Heart left ventricle (tissue), 16 donors: ENCODE data around the gene USP32. TPM values are rescaled to one million over a fixed set of nuclear protein-coding genes. Genes with fewer than 3 reads are reported as not detected.
"Not testable (repeated sequence)": the region's sequence is repeated elsewhere in the genome, so short reads cannot be mapped to it uniquely, and the experiment has no call there.

Experiments used
- ATAC-seq, 4 donors: fragments of 200-7000 bp; cut with Tn5 transposase; one replicate each; pipeline ENCODE4 v1.9.1; 2020 to 2022; ENCODE audit warnings: moderate library complexity in 4 of 4, mild to moderate bottlenecking in 3 of 4, moderate number of reproducible peaks in 1 of 4
- DNase-seq, 5 donors: peaks; one replicate each; pipeline ENCODE4 v3.0.0-alpha.2; 2020
- H3K27ac ChIP-seq, 12 donors: fragments of 200-600 bp; sonication (generic) in 4 of 12; one replicate each; pipeline versions ENCODE4 v1.5.0 to v1.8.0; 2016 to 2022; ENCODE audit warnings: mild to moderate bottlenecking in 2 of 12
- H3K27me3 ChIP-seq, 9 donors: fragments of 200-600 bp; sonication (generic) in 2 of 9; one replicate each; pipeline versions ENCODE4 v1.5.1 to v1.8.0; 2016 to 2022; ENCODE audit warnings: mild to moderate bottlenecking in 3 of 9
- H3K36me3 ChIP-seq, 9 donors: fragments of 200-600 bp; sonication (generic) in 2 of 9; one replicate each; pipeline versions ENCODE4 v1.5.0 to v1.8.0; 2018 to 2022; ENCODE audit warnings: mild to moderate bottlenecking in 2 of 9
- H3K4me1 ChIP-seq, 12 donors: fragments of 200-600 bp; sonication (generic) in 4 of 12; one replicate each; pipeline versions ENCODE4 v1.5.0 to v1.8.0; 2016 to 2022; ENCODE audit warnings: mild to moderate bottlenecking in 3 of 12
- H3K4me3 ChIP-seq, 12 donors: fragments of 200-600 bp; sonication (generic) in 4 of 12; one replicate each; pipeline versions ENCODE4 v1.5.0 to v1.8.0; 2017 to 2022; ENCODE audit warnings: mild to moderate bottlenecking in 9 of 12, moderate library complexity in 4 of 12
- H3K9me3 ChIP-seq, 12 donors: fragments of 200-600 bp; sonication (generic) in 4 of 12; one replicate each; pipeline versions ENCODE4 v1.5.0 to v1.8.0; 2016 to 2022; ENCODE audit warnings: mild to moderate bottlenecking in 1 of 12
- POLR2A ChIP-seq, 2 donors: fragments of 450-650 bp; IDR thresholded peaks; one replicate each; pipeline ENCODE4 v1.6.1; 2017; ENCODE audit warnings: antibody characterized with exemption in 2 of 2, mild to moderate bottlenecking in 2 of 2, moderate library complexity in 2 of 2
- WGBS, 4 donors: extraction: QIAGEN DNeasy Blood & Tissue Kit in 2 of 4; methylation state at CpG; one replicate each; pipeline versions ENCODE4 v1.1.5 to v1.1.7; 2013 to 2018; 5-methylcytosine and 5-hydroxymethylcytosine counted together
- intact Hi-C, 10 donors: fragments of 100-400 bp; cut with DNase I; formaldehyde crosslinking; loops; one replicate each; pipeline versions ENCODE4 v1.11.1 to v1.14.2; 2022
- polyA plus RNA-seq, 2 donors: library from polyadenylated mRNA; stranded (reverse); fragments of 200-250 nt; gene quantifications; one replicate each; pipeline ENCODE4 v1.2.3, GENCODE V29; 2013
- total RNA-seq, 9 donors: library from RNA; depleted of rRNA in 2 of 9; stranded (reverse); fragments of >200 nt in 2 of 9; fragmentation: NEBNext Ultra II Directional in 3 of 9; extraction: Animal tissue kit (Norgen Biotek cat#: 25700) in 3 of 9; gene quantifications; one replicate each; pipeline versions ENCODE4 v1.1.0 to v1.2.4, GENCODE V29; 2016 to 2023
- TF ChIP-seq, protein P1 (sequence below), 12 donors: fragments of 200-600 bp; sonication (generic) in 4 of 12; IDR thresholded peaks; one replicate each; pipeline versions ENCODE4 v1.5.0 to v1.8.0; 2018 to 2022; ENCODE audit warnings: antibody characterized with exemption in 12 of 12, mild to moderate bottlenecking in 5 of 12
- donor health status: ischemic (EF 13 %, LVEDD 7.1; RV severe dilation, severe dysfunction).
- donor health status: healthy with polysubstance abuse.
- donor health status: DM: no; HTN: yes; CAD: no.
- donor health status: DM: no; HTN: no; CAD: no.
- donor health status: ischemic (EF 25% LVEDD 6.9; RV normal size, moderate dysfunction).
- donor health status: ischemic (EF 25% LVEDD 5.7; RV mildly dilated, moderate dysfunction).
- donor health status: healthy.
- donor health status: DM: yes; HTN: yes; CAD: no.
- donor health status: ischemic (EF 35%, LVEDD 5.7; RV mildly dilated, moderate dysfunction).
- donor health status: nonischemic (EF 11% LVEDD 7.7; RV severe dilation, severe dysfunction).
- donor health status: DM: yes; HTN: yes; CAD: no.
- donor health status: PGD.
- donor health status: ischemic (EF 29% LVEDD 5.4; RV normal size, mild dysfunction).
- donor health status: nonischemic (EF 23%, LVEDD 6.1; RV moderate dilation, normal function).

The USP32 gene
- total and polyA plus RNA-seq, 11 donors, result 9.8 to 50.0 (median 30.3) TPM

DNA sequence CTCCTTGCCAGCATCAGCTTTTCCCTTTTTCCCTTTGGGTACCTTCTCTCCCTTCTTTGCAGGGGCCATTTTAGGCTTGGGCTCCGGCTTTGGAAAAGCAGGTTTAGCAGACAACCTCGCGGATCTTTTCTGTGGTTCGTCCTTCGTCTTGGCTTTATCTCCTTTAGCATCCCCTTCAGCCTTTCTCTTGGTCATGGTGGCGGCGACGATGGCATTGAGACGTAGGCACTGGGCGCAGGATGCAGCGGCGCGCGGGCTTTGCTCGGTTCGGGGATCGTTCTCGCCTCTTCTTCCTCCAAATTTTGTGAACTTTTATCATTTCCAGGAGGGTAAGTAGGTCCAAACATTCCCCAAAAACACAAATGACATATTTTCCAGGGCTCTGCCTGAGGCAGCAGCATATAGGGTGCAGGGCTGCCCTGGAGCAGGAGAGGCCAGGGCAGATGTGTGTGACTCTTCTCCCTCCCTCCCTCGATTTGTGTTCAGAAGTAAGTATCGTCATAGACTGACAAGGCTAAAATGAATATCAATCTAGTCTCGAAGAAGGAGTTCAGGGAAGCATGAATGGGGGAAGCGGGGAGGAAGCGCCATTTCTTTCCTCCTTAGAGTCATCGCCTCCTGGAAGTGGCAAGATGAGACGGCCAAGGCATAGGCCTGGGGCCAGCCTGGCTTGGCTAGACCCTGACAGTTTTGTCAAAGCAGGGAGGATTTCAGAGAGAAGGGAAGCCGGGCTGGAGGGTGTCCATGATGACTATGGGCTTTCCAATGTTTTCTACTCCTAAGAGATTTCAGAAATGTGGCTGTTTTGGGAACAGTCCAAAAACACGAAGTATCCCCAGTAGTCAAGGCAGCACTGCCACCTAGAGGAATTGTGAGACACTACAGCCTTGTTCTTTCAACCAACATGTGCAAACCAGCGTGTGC, 43.6 kb upstream of the USP32 start:
- 68 to 74% (median 72%) methylated on average over 28 of the region's 28 CpGs for WGBS, 4 donors
- Histone ChIP-seq H3K36me3 (no peaks in the 10 kb centered on the region), H3K9me3 (no peaks in the 10 kb centered on the region), H3K27ac (peak overlapping the region in 2 of 12 donors; percentile 20 to 40), H3K4me1 (peaks cover 0 to 12% (median 1%) of the 10 kb centered on the region in 12 donors), H3K4me3 (peak overlapping the region in 2 of 12 donors; percentile 6 to 38), H3K27me3 (no peaks in the 10 kb centered on the region)
- DNase-seq (peak; percentile 60 to 79 (median 67)), ATAC-seq (peak; percentile 79 to 87 (median 81))
- TF ChIP-seq, protein P1, sequence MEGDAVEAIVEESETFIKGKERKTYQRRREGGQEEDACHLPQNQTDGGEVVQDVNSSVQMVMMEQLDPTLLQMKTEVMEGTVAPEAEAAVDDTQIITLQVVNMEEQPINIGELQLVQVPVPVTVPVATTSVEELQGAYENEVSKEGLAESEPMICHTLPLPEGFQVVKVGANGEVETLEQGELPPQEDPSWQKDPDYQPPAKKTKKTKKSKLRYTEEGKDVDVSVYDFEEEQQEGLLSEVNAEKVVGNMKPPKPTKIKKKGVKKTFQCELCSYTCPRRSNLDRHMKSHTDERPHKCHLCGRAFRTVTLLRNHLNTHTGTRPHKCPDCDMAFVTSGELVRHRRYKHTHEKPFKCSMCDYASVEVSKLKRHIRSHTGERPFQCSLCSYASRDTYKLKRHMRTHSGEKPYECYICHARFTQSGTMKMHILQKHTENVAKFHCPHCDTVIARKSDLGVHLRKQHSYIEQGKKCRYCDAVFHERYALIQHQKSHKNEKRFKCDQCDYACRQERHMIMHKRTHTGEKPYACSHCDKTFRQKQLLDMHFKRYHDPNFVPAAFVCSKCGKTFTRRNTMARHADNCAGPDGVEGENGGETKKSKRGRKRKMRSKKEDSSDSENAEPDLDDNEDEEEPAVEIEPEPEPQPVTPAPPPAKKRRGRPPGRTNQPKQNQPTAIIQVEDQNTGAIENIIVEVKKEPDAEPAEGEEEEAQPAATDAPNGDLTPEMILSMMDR (IDR thresholded peaks at IDR 0.05), result peak; percentile 83 to 98 (median 92)
- no peak for TF ChIP-seq POLR2A (IDR thresholded peaks at IDR 0.05)
- intact Hi-C loops, result loop anchor here in 8 of 10 donors (1.0 to 10.0 kb wide), 8 partner anchors 199 to 331 kb away; partner anchors contain the start of gene CA4 (in 1 of the 8)

DNA sequence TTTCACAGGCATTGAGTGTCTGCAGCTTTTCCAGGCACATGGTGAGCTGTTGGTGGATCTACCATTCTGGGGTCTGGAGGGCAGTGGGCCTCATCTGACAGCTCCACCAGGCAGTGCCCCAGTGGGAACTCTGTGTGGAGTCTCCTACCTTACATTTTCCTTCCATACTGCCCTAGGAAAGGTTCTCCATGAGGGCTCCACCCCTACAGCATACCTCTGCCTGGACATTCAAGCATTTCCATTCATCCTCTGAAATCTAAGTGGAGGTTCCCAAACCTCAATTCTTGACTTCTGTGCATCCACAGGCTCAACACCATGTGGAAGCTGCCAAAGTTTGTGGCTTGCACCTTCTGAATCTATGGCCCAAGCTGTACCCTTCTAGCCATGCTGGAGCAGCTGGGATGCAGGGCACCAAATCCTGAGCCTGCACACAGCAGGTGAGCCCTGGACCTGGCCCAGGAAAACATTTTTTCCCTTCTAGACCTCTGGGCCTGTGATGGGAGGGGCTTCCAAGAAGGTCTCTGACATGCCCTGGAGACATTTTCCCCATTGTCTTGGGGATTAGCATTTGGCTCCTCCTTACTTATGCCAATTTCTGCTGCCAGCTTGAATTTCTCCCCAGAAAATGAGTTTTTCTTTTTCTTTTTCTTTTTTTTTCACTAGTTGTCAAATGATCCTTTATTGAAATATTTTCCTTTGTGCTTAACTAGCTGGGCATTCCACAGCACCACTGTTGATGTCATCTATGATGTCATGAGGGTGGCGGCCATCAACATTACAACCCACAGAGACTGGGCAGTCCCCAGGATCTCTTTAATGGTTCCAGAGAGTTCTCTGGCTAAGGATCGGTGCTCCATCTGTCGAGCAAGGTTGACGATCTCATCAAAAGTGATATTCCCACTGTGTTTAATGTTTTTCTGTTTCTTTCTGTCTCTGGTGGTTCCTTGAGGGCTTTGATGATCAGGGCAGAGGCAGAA, 41.4 kb upstream of the USP32 start:
- not testable (repeated sequence) for ATAC-seq, H3K27ac ChIP-seq, H3K4me3 ChIP-seq, H3K9me3 ChIP-seq, H3K4me1 ChIP-seq, H3K27me3 ChIP-seq, H3K36me3 ChIP-seq, DNase-seq
- intact Hi-C loops, result loop anchor here in 9 of 10 donors (5.0 to 10.0 kb wide), 8 partner anchors 199 to 329 kb away; partner anchors contain the start of gene CA4 (in 1 of the 9)
- WGBS, 4 donors, result 80 to 94% (median 92%) methylated on average over 4 of the region's 4 CpGs

DNA sequence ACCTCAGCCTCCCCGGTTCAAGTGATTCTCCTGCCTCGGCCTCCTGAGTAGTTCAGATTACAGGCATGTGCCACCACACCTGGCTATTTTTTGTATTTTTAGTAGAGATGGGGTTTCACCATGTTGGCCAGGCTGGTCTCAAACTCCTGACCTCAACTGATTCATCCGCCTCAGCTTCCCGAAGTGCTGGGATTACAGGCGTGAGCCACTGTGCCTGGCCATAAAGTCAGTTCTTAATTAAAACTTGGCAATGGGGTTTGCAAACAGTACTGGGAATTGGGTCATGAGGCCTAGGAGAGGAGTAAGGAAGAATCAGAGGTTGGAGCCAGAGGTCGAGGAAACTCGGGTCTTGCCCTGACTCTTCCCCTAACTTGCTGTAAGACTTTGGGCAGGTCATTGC, 38.6 kb upstream of the USP32 start:
- H3K27me3 ChIP-seq, H3K4me1 ChIP-seq, H3K4me3 ChIP-seq, H3K9me3 ChIP-seq, H3K36me3 ChIP-seq, DNase-seq, ATAC-seq, H3K27ac ChIP-seq: not testable (repeated sequence)
- intact Hi-C loops, result loop anchor here in 9 of 10 donors (5.0 to 10.0 kb wide), 8 partner anchors 196 to 326 kb away; partner anchors contain the start of gene CA4 (in 1 of the 9)
- 88 to 93% (median 90%) methylated on average over 7 of the region's 7 CpGs for WGBS, 4 donors

DNA sequence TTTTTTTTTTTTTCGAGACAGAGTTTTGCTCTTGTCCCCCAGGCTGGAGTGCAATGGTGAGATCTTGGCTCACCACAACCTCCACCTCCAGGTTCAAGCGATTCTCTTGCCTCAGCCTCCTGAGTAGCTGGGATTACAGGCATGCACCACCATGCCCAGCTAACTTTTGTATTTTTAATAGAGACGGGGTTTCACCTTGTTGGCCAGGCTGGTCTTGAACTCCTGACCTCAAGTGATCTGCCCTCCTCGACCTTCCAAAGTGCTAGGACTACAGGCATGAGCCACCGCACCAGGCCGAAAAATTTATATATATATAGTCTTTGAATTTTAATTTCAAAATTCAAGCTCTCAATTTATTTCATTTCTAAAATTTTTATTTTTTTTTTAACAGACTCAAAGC, 36.6 kb upstream of the USP32 start:
- intact Hi-C loops, result loop anchor here in 1 of 10 donors (5.0 kb wide), 1 partner anchor 209 kb away; no protein-coding TSS in a partner anchor
- ATAC-seq, H3K4me1 ChIP-seq, H3K27me3 ChIP-seq, H3K4me3 ChIP-seq, H3K27ac ChIP-seq, H3K36me3 ChIP-seq, H3K9me3 ChIP-seq, DNase-seq: not testable (repeated sequence)
- WGBS, 4 donors, result 81 to 90% (median 86%) methylated on average over 6 of the region's 6 CpGs

DNA sequence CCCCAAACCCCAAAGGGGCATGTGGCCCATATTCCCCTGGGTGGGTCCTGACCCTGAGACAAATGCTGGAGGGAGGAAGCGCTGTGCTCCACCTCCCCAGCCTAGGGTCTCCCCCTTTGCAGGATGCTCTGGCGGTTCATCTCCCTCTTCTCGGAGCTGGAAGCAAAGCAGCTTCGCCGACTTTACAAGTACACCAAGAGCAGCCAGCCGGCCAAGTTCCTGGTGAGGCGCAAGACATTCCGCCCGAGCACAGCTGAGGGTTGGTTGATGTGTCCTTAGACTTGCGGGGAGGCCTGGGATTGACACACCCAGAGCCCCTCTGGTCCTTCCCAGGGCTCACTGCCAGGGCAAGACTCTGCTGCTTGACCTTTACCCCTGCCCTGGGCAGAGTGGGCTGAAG, 34.7 kb upstream of the USP32 start:
- Histone ChIP-seq H3K36me3 (no peaks in the 10 kb centered on the region), H3K4me3 (no peak overlapping the region), H3K27me3 (no peaks in the 10 kb centered on the region), H3K4me1 (peaks cover 0 to 9% (median 3%) of the 10 kb centered on the region in 12 donors), H3K27ac (no peak overlapping the region), H3K9me3 (no peaks in the 10 kb centered on the region)
- TF ChIP-seq, protein P1 (IDR thresholded peaks at IDR 0.05), result no peak
- no peak for TF ChIP-seq POLR2A (IDR thresholded peaks at IDR 0.05)
- ATAC-seq, result no peak
- 80 to 87% (median 86%) methylated on average over 9 to 10 of the region's 10 CpGs for WGBS, 4 donors
- intact Hi-C loops, result loop anchor here in 1 of 10 donors (5.0 kb wide), 1 partner anchor 211 kb away; no protein-coding TSS in a partner anchor
- DNase-seq, result no peak
